Activated CD4-positive, CD25-positive, alpha-beta regulatory T cell treated with anti-CD3 and anti-CD28 coated beads, Interleukin-2, amount 50 U/mL, for 24 hours (primary cell): ENCODE results near the gene PRRX1.

Experiments used
- ATAC-seq, 2 donors: fragments of 150-1000 bp; cut with Tn5 transposase; one replicate each; pipeline ENCODE4 v1.10.0; 2021; ENCODE audit warnings: mild to moderate bottlenecking in 1 of 2, moderate library complexity in 1 of 2

PRRX1 gene

DNA sequence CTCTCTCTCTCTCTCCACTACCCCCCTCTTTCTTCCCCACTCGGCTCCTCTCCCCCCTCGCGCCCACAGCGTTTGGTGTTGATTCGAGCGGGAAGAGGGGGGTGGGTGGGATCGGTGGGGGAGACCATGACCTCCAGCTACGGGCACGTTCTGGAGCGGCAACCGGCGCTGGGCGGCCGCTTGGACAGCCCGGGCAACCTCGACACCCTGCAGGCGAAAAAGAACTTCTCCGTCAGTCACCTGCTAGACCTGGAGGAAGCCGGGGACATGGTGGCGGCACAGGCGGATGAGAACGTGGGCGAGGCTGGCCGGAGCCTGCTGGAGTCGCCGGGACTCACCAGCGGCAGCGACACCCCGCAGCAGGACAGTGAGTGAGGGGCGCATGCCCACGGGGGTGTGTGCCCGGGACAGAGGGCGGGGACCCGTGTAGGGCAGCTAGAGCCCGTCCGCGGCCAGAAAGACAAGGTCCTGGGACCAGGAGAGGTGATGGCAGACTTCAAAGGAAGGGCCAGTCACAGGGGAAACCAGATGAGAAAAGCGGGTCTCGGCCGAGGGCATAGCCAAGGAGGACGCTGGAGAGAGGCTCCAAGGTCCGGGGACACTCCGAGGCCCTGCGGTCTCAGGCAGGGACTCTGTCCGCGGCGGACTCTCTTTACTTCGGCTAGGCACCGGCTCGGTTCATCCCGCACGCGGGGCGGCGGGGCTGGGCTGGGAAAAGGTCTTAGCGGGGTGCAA lies at the start of gene PRRX1:
Gene PRRX1, plus strand, starts transcription at position 39 of the 735 bp plus-strand sequence. Its CDS starts 88 bp downstream, at position 127.
- ATAC-seq = no peak

DNA sequence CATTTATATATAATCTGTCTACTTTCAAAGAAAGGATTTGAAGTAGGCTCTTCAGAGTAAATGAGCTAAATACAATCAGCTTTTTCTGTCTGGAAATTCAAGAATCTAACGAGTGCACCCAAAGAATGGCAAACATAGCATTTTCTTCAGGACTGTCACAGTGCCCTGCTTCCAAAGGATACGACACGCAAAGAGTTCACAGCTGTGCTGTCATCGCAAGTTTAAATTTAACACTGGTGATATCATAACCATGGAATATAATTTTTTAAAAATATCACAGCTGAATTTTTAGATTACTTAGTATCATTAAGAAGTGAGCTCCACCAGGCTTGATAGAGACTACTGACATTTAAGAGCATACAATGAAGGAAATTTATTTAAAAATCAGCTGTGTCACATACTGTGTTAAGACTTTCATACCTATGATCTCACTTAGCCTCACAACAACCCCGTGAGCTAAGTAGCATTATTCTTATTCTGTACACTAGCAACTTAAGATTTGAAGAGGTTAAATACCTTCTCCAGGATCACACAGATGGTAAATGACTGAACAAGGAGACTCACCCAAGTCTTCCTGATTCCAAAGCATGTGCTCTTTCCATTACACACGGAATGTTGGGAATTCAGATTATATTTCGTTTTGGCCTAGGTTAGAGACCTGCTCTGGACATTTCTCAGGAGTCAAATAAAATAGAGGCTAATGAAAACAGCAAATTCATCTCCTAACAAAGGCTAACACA lies 46.2 kb upstream of the PRRX1 start:
- no peak for ATAC-seq

DNA sequence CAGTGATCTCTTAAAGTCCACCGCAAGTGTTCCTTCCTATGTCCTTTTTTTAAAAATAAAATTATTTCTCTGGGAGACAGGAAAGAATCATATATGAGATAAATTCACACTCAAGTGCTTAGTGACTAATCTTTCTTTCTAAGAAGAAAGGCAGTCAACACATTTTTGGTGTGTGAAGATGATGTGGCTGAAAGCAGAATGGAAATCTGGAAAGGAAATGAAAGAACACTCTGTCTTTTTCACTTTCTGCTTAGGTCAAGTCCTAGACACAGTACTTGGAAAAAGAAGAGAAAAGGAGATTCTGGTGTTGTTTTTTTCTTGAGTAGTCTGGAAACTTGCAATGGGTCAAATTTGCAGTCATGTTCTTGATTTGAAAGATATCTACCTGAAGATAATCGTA lies 45.5 kb upstream of the PRRX1 start:
- no peak for ATAC-seq

DNA sequence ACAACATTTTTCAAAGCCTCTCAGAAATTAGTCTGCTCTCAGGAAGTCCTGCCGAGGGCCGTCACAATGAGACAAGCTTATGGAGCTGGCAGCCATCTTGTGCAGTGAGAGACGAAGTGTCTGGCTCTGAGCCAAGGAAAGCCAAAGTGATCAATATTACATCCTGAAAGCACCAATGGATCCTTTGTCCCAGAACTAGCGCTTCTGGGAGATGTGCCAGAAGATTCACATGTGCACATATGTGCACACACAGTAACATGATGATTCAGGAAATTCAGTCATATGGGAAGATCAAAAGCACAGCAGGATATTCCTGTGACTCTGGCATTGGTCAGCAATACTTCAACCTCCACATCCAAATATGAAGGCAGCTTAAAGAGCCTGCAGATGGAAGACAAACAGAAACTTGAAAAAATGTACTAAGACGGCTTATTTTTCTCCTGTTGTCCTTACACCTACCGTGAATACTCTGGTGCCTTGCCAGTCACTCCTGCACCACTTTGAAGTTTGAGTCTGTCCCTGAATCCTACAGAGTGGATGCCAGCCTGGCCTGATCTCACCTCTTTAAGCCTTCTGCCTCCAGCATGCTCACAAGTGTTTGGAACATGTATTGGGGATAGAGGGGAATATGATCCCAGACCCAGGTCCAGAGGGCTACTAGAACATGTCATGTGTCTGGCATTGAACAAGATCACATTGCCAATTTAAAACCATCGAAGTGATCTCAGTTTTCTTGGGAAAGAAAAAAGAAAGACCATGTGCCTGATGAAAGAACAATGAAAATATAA lies 44.5 kb upstream of the PRRX1 start:
- ATAC-seq = no peak

DNA sequence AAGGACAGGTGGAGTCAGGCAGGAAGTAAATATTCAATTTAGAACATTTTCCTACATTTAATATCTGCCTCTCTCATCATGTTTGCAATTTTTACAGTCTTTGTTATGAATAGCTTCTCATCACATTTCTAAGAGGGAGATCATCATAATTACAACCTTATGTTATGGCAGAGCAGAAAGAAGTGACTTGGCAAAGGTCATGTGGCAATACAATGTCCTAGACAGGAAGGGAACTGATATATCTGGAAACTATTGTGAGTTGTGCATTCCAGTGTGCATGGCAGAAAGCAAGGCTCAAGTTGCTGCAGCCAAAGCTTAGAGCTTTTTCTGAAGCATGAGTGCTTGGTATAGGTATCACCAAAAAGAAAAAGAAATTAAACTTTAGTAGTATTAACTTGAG lies 43.8 kb upstream of the PRRX1 start:
- no peak for ATAC-seq

DNA sequence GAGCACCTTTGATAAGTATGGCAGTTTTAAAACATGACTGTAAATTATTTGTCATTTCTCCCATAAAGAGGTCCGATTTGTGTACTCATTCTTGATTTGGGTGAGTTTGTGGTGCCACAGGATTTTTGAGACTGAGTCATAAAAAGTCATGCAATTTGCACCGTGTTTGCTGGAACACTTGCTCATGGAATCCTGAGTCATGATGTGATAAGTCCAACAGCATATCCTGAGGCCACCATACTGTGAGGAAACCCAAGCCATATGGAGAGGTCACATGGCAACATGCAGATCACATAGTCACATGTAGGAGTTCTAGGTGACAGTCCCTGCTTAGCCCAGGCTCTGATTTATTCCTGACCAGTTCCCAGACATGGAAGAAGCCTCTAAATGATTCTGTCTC lies 40.8 kb upstream of the PRRX1 start:
- ATAC-seq = no peak

DNA sequence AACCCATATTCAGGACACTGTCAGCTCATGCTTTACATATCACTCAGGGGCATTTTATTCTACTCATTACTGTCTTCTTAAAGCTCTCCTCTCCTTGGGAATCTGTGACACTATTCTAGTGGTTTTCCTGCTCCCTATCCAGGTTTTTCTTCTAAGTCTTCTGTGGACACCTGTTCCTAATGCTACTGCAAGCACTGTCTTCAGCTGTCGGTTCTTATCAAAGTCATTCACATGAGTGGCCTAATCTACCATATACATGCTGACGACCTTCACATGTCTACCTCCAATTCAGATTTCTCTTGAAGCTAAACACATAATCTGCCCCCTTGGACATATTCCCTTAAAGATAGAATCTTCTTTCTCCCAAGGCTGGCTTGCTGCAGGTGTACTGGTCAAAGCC lies 39.8 kb upstream of the PRRX1 start:
- no peak for ATAC-seq

DNA sequence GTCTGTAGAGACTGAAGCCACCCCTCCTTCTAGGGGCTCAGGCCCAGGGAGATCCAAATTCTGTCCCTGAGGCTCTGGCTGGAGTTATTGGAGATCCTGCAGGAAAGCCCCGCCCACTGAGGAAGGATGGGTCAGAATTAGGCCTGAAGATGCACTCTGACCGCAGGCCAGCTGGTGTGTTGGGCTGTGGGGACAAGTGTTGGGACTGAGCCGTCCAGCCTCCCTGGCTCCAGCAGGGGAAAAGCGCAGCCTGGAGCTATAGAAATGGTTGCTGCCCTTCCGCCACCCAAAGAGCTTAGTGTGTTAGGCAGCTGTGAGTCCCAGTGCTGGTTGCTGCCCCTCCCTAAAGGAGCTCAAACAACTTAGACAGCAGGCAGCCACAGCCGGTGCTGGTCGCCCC lies 33.0 kb upstream of the PRRX1 start:
- ATAC-seq = no peak

DNA sequence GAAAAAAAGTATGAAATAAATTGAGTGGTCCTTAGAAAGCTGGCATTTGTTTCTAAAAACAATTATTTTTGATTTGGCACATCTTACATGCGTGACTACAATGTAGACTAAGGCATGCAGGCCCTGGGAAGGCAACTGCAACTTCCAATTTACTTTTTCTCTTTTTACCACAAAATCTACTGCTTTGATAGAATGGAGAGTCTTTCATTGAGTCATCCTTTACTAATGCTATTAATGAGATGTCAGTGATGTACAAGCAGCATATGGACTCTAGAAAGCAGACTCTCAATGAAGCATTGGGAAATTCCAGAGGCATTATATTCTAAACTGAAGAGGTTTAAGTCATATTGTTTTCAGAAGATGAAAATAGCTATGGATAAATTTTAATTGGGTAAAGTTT lies 29.6 kb upstream of the PRRX1 start:
- ATAC-seq = no peak

DNA sequence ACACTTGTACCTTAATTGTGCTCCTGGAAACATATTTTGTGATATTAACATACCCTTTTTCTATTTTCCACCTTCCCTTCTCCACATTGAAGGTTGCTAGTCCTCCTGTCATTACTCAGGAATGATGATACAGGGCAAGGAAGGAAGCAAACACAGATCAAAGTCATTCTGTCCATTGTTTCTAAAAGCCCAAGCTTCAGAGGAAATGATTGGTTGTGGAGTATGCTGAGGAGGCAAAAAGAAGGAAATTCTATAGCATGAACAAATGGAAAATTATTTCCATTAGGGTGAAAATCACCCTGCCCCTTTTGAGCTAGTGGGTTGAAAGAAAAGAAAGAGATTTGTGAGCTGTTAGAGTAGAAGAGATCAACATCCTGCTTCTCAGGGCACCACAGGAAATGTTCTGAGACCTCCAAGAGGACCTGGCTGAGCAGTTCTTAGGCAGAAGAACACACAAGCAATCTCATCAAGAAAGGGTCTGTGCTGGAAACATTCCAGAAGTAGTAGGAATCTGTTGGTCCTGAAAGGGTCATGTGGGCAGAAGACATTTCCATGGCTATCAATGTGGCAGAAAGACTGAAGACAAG lies 29.0 kb upstream of the PRRX1 start:
- no peak for ATAC-seq

DNA sequence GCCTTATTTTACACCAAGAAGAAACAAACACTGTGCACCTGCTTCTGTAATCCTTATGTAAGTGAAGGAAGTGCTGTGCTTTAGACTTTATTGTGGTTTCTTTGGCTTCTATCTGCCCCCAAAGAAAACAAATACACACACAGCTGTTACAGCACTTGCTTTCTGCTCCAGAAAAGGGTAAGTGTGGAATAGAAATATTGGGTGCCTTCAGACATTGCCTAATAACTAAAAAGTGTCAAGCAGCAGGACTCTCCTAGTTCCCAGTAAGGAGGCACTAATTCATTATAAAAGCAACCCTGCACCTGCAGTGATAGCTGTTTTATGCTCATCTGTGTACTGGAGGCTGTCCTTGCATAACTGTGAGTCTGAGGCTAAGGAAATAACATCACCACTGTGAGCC lies 23.4 kb upstream of the PRRX1 start:
- ATAC-seq = no peak

DNA sequence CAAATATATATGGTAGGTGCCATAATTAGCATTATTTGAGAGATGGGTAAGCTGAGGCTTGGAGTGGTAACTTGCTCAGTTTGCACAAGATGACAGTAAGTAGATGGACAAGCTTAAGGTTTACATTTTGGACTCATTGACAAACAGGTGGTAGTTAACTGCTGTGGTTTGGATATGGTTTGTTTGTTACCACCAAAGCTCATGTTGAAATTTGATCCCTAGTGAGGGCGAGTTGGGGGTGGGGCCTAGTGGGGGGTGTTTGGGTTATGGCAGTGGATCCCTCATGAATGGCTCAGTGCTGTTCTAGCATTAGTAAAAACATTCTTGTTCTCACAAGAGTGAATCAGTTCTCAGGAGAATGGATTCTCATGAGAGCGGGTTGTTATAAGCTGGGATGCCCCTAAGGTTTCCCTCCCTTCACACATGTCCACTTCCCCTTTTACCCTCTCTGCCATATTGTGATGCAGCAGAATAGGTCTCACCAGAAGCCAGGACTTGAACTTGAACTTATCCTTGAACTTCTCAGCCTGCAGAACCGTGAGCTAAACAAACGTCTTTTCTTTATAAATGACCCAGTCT lies 6.6 kb upstream of the PRRX1 start:
- ATAC-seq = no peak

DNA sequence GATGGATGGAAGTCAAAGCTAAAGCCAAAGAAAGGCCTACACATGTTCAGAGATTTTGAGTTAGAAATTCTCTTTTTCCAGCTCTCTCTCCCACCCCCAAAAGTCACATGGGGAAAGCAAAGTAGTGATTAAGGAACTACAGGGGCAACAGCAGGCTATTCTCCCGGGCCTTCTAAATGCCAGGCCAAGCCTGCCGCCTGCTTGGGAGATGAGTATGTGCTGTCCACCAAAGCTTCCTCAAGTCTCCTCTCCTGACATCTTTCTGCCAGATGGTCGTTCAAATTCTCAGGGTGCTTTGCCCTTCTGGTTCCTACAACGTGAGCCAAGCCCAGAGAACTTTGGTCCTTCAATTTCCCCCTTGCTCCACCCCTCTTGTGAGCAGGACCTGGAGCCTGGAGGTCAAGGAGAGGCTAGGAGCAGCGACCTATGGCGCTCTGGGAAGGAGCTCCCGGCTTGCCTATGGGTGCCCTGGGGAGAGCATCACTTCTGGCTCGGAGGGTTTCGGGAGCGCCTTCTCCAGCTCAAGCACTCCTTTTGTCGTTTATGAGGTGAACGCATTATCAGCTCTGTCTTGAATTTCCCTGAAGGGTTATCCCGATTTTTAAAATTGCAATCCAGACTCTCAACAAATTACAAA lies 4.4 kb upstream of the PRRX1 start:
- no peak for ATAC-seq

DNA sequence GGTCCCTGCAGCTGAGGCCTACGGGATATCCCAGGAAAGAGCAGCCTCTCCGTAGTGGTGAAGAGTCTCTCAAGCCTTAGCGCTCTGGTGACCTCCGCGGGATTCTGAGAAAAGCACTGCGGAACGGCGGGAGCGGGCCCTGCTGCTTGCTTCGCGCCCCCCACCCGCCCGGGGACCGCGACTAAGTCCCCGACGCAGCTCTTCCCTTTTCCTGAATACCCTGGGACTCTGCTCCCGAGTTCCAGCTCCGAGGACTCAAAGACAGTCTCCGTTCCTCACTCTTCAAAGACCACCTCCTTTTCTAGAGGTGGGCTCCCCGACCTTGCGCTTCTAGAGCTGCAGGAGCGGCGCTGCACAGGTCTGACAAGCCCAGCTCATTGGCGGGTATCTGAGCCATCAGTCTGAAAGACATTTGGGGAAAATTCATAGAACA lies 3.6 kb upstream of the PRRX1 start:
- no peak for ATAC-seq

DNA sequence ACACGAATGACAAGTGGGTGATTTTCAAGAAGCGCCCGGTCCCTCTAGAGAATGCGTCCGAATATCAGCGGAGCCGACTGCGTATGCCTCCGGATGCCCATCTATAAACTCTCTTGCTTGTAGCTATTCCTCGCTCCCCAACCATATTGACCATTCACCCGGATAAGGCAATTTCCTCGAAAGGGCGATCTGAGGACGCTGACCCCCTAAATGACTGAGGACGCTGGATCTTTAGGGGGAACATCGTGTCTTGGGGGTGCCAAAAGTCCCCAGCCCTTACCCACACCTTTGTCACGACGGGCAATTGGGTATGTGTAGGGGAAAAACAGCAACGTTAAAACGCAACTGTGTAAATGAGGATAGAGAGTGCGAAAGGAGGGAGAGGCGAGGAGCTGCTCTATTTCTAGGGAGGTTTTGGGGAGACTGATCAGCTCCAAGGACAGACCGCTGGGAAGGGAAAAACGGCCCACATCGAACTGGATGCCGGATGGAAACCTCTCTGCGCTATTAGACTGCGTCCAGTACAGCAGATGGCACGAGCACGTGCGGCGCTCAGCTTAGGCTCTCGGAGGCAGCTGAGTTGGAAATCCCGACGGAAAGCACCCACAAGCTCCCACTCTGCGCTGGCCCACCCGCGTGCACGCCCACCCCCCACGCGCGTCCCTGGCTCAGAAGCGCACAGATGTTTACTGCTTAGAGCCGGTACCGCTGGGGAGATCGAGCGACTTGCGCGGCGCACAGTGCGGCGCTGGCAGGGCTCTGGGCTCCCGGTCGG lies 2.9 kb upstream of the PRRX1 start:
- ATAC-seq = no peak

DNA sequence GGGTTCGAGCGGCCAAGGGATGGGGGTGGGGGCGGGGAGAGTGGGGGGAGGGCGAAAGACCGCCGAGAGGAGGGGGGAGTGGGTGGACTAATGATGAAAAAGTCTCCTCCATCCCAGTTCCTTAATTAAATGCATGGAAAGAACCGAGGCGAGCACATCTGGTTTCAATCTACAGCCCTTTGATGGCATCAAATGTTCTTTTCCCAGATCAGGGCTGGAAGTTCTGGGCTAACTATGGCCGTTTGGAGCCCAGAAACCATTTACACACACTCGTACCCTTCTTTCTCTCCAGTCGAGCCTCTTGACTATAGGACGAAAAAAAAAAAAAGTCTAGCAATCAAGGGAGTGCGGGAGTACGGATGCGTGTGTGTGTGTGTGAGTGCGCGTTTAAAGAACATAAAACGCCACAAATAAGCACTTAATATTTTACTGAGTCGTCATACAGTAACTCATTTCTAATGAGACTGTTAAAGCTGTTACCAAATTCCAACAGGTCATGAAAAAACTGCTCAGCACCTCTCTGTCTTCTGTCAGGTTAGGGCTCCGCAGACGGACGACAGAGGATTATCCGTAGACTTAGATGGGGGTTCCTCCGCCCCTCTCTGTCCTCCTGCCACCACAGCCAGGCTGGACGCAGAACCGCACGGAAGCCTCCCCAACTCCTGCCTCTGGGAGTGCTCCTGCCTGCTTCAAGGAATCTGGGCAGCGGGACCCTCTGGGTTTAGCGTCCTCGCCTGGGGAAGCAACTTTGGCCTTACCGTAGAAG lies 2.1 kb upstream of the PRRX1 start:
- no peak for ATAC-seq

DNA sequence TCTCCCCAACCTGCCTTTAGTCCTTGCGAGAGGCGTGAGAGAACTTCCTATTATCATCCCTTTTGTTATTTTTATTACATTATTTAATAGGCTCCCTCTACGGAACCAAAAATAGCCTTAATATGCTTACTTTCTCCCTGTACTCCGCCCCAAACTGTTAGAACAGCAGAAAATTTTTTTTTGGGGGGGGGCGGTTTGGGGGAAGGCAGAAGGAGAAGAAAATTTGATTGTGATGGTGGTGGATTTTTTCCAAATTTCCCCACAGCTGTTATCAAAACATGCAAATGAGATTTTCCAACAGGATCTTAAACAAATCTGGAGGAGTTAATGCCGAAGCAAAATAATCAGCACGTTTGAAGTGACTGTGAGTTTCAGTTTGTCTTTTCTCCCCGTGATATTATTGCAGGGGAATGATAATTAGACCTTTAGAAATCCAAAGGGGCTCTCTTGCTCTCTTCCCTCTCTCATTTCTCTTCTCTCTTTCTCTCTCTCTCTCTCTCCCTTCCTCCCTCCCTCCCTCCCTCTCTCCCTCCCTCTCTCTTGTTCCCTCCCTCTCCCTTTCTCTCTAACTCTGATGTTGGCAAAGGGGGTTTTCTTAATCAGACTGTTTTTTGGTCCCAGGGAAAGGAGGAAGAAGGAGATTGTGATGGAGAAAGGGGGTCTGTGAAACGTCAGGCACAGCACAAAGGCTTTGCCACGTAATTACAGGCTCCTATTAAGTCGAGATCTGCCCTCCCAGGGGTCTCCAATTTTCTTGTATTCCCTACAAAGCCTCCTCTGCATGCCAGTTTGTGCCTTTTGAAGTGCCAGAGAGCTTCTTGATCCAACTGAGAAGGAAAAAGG lies 1.1 kb upstream of the PRRX1 start:
- ATAC-seq = no peak

DNA sequence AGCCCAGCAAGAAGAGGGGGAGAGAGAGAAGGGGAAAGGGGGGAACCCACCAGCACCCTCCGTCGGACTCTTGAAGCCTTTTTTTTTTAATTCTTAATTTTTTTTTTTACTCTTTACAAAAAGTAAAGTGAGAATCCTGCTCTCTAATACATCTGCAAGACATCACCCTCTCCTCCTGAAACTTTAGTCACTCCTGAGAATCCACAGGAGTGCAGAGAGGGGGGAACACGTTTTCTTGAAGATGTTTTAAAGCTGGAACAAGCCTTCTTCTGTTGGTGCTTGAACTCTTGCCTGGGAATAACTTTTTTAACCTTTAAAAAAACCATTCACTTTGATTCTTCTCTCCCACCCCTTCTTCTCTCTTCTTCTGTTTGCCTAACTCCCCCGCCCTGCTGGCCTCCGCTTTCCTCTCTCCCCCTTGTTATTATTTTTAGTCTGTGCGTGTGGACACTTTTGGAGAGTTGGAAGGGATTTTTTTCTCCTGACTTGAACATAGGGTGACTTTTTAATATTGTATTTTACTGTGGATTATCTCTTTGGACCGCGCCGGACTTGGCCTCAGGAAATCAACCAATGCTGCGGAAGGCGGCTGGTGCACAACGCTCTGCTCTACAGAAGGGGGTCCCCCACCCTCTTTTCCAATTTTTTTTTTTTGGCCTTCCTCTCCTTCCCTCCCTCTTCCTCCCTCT lies 383 bp upstream of the PRRX1 start:
- no peak for ATAC-seq
